Neuronal stem cell (in vitro differentiated cells): Measurements from ENCODE around the gene POLRMT.

Experiments used
- DNase-seq: peaks from one replicate; pipeline ENCODE4 v3.0.0-alpha.2; 2013; ENCODE audit warnings: low spot score
- H2AFZ ChIP-seq: one replicate; pipeline ENCODE4 v1.6.1; 2013; ENCODE audit warnings: mild to moderate bottlenecking, low read length, inconsistent platforms
- H2AK5ac ChIP-seq: 2 replicates; pipeline ENCODE4 v1.6.1; 2013; ENCODE audit warnings: low read depth, mild to moderate bottlenecking, inconsistent platforms, low read length, moderate library complexity, mixed read lengths
- H2BK120ac ChIP-seq: 2 replicates; pipeline ENCODE4 v1.6.1; 2013; ENCODE audit warnings: low read depth, mild to moderate bottlenecking, inconsistent platforms, low read length, moderate library complexity, mixed read lengths
- H2BK12ac ChIP-seq: one replicate; pipeline ENCODE4 v1.6.1; 2013; ENCODE audit warnings: low read length, inconsistent platforms
- H2BK15ac ChIP-seq: 2 replicates; pipeline ENCODE4 v1.6.1; 2013; ENCODE audit warnings: mild to moderate bottlenecking, low read length, inconsistent platforms, mixed read lengths
- H2BK5ac ChIP-seq: one replicate; pipeline ENCODE4 v1.6.1; 2013; ENCODE audit warnings: inconsistent platforms, mild to moderate bottlenecking, low read length, moderate library complexity
- H3K14ac ChIP-seq: one replicate; pipeline ENCODE4 v1.6.1; 2013; ENCODE audit warnings: low read length, inconsistent platforms
- H3K18ac ChIP-seq: 2 replicates; pipeline ENCODE4 v1.6.1; 2013; ENCODE audit warnings: low read length, inconsistent platforms
- H3K23ac ChIP-seq: 2 replicates; pipeline ENCODE4 v1.6.1; 2013; ENCODE audit warnings: low read depth, mild to moderate bottlenecking, mixed read lengths, low read length, inconsistent platforms; ENCODE audit not compliant: poor library complexity
- H3K27ac ChIP-seq: replicated peaks from 3 replicates; pipeline ENCODE4 v1.5.1; 2013; ENCODE audit warnings: low read length, inconsistent platforms
- H3K27me3 ChIP-seq, 3 experiments: 2 replicates each; pipeline ENCODE4 v1.6.1; 2013; ENCODE audit warnings: low read length in 3 of 3, mild to moderate bottlenecking in 2 of 3, inconsistent platforms in 1 of 3, low read depth in 1 of 3, mixed read lengths in 1 of 3, moderate library complexity in 1 of 3; ENCODE audit not compliant: control insufficient read depth in 3 of 3, insufficient read depth in 3 of 3
- H3K36me3 ChIP-seq, 2 donors: replicated peaks in 1 of 2; 2 replicates each; pipeline ENCODE4 v1.6.1; 2013; ENCODE audit warnings: low read length in 2 of 2; ENCODE audit not compliant: control insufficient read depth in 2 of 2, insufficient read depth in 2 of 2
- H3K4ac ChIP-seq: 2 replicates; pipeline ENCODE4 v1.6.1; 2013; ENCODE audit warnings: inconsistent platforms, mild to moderate bottlenecking, low read length, moderate library complexity
- H3K4me1 ChIP-seq, 2 donors: 1 replicate in 1 of 2; 2 replicates in 1 of 2; pipeline ENCODE4 v1.6.1; 2013; ENCODE audit warnings: low read length in 2 of 2, low read depth in 1 of 2; ENCODE audit not compliant: control insufficient read depth in 2 of 2, insufficient read depth in 1 of 2
- H3K4me2 ChIP-seq: one replicate; pipeline ENCODE4 v1.6.1; 2013; ENCODE audit warnings: mild to moderate bottlenecking, low read length, inconsistent platforms; ENCODE audit not compliant: insufficient read depth, poor library complexity, severe bottlenecking
- H3K4me3 ChIP-seq, 2 donors: 2 replicates each; pipeline ENCODE4 v1.5.1; 2013; ENCODE audit warnings: low read length in 2 of 2, mild to moderate bottlenecking in 2 of 2, inconsistent platforms in 1 of 2, moderate library complexity in 1 of 2
- H3K79me1 ChIP-seq: one replicate; pipeline ENCODE4 v1.6.1; 2013; ENCODE audit warnings: low read depth, mild to moderate bottlenecking, inconsistent platforms, low read length, moderate library complexity
- H3K9ac ChIP-seq: one replicate; pipeline ENCODE4 v1.6.1; 2013; ENCODE audit warnings: mild to moderate bottlenecking, low read depth, low read length, inconsistent platforms; ENCODE audit not compliant: poor library complexity
- H3K9me3 ChIP-seq, 2 donors: replicated peaks in 1 of 2; 2 replicates each; pipeline versions ENCODE3 to v1.6.1; 2013; ENCODE audit warnings: low read length in 2 of 2, mild to moderate bottlenecking in 2 of 2, inconsistent platforms in 1 of 2, low read depth in 1 of 2, mixed read lengths in 1 of 2, moderate library complexity in 1 of 2; ENCODE audit not compliant: control insufficient read depth in 2 of 2, insufficient read depth in 1 of 2
- H4K8ac ChIP-seq: one replicate; pipeline ENCODE4 v1.6.1; 2013; ENCODE audit warnings: low read depth, mild to moderate bottlenecking, inconsistent platforms, low read length, moderate library complexity
- H4K91ac ChIP-seq: one replicate; pipeline ENCODE4 v1.6.1; 2013; ENCODE audit warnings: low read length, low read depth, mild to moderate bottlenecking, inconsistent platforms; ENCODE audit not compliant: poor library complexity
- WGBS, 2 donors: extraction: QIAGEN DNeasy Blood & Tissue Kit; methylation state at CpG; one replicate each; pipeline ENCODE4 v1.1.7; 2013; ENCODE audit warnings: missing lambda C conversion rate in 2 of 2, mixed read lengths in 1 of 2; ENCODE audit not compliant: insufficient read length in 2 of 2, insufficient replicate concordance in 1 of 2; ENCODE audit errors: extremely low coverage in 2 of 2; 5-methylcytosine and 5-hydroxymethylcytosine counted together

POLRMT gene

GRCh38 chr19:645912-646778 is 12.8 kb upstream of the POLRMT start:
- Histone ChIP-seq H3K23ac (peak overlapping the region; percentile 20), H3K9ac (peak overlapping the region; percentile 44), H3K27me3 (no peaks in the 10 kb centered on the region), H2BK12ac (no peak overlapping the region), H4K8ac (no peak overlapping the region), H3K4me3 (no peak overlapping the region), H3K14ac (no peak overlapping the region), H3K18ac (no peak overlapping the region), H3K4ac (no peak overlapping the region), H3K27ac (no peak overlapping the region), H3K4me2 (no peak overlapping the region), H2BK15ac (no peak overlapping the region), H3K79me1 (peaks cover 6% of the 10 kb centered on the region), H3K36me3 (peaks cover 13 to 48% of the 10 kb centered on the region in 2 donors), H3K4me1 (no peaks in the 10 kb centered on the region), H3K9me3 (no peaks in the 10 kb centered on the region), H2BK120ac (no peak overlapping the region), H2AFZ (no peak overlapping the region), H4K91ac (no peak overlapping the region), H2AK5ac (no peak overlapping the region), H2BK5ac (no peak overlapping the region)
- WGBS, 2 donors = no CpG with 5 or more reads among the region's 62 CpGs
- no peak for DNase-seq

- Histone ChIP-seq H2BK12ac (no peak overlapping the region), H3K4me1 (peaks cover 0 to 2% of the 10 kb centered on the region in 2 donors), H3K23ac (no peak overlapping the region), H3K79me1 (peaks cover 4% of the 10 kb centered on the region), H2BK120ac (no peak overlapping the region), H2BK5ac (no peak overlapping the region), H2BK15ac (no peak overlapping the region), H3K14ac (no peak overlapping the region), H3K27ac (no peak overlapping the region), H3K4ac (no peak overlapping the region), H3K9ac (no peak overlapping the region), H4K91ac (no peak overlapping the region), H3K9me3 (no peaks in the 10 kb centered on the region), H2AK5ac (no peak overlapping the region), H3K4me2 (no peak overlapping the region), H3K4me3 (no peak overlapping the region), H3K27me3 (no peaks in the 10 kb centered on the region), H4K8ac (no peak overlapping the region), H3K36me3 (peaks cover 13 to 43% of the 10 kb centered on the region in 2 donors), H2AFZ (no peak overlapping the region), H3K18ac (peak overlapping the region; percentile 11)
- no peak for DNase-seq
- WGBS, 2 donors = no CpG with 5 or more reads among the region's 14 CpGs
Observed at GRCh38 chr19:644789-645188, 11.5 kb upstream of the POLRMT start.

- no CpG with 5 or more reads among the region's 28 CpGs for WGBS, 2 donors
- H2BK15ac ChIP-seq = no peak overlapping the region
- no peaks in the 10 kb centered on the region for H3K27me3 ChIP-seq
- H2AK5ac ChIP-seq = no peak overlapping the region
- no peak overlapping the region for H3K4me2 ChIP-seq
- H3K79me1 ChIP-seq = peaks cover 4% of the 10 kb centered on the region
- H2BK12ac ChIP-seq = no peak overlapping the region
- no peak overlapping the region for H3K27ac ChIP-seq
- H3K36me3 ChIP-seq = peaks cover 12 to 40% of the 10 kb centered on the region in 2 donors
- peak overlapping the region; percentile 28 for H3K18ac ChIP-seq
- H3K4ac ChIP-seq = no peak overlapping the region
- no peak overlapping the region for H2AFZ ChIP-seq
- H3K4me3 ChIP-seq = no peak overlapping the region
- H3K4me1 ChIP-seq = peaks cover 0 to 2% of the 10 kb centered on the region in 2 donors
- no peak overlapping the region for H3K23ac ChIP-seq
- DNase-seq = no peak
- no peak overlapping the region for H4K8ac ChIP-seq
- no peaks in the 10 kb centered on the region for H3K9me3 ChIP-seq
- H3K14ac ChIP-seq = no peak overlapping the region
- no peak overlapping the region for H3K9ac ChIP-seq
- no peak overlapping the region for H2BK5ac ChIP-seq
- H2BK120ac ChIP-seq = no peak overlapping the region
- H4K91ac ChIP-seq = no peak overlapping the region
Observed at GRCh38 chr19:644363-644762, 11.0 kb upstream of the POLRMT start.

GRCh38 chr19:643736-644135 is 10.4 kb upstream of the POLRMT start:
- H2BK15ac ChIP-seq = no peak overlapping the region
- H3K4me1 ChIP-seq = peaks cover 0 to 2% of the 10 kb centered on the region in 2 donors
- H3K36me3 ChIP-seq = peaks cover 9 to 36% of the 10 kb centered on the region in 2 donors
- H2BK120ac ChIP-seq = no peak overlapping the region
- no peak overlapping the region for H3K27ac ChIP-seq
- no CpG with 5 or more reads among the region's 24 CpGs for WGBS, 2 donors
- H4K8ac ChIP-seq = no peak overlapping the region
- H3K14ac ChIP-seq = no peak overlapping the region
- H3K9me3 ChIP-seq = no peaks in the 10 kb centered on the region
- no peak for DNase-seq
- H4K91ac ChIP-seq = no peak overlapping the region
- H3K4ac ChIP-seq = no peak overlapping the region
- H3K4me2 ChIP-seq = no peak overlapping the region
- no peak overlapping the region for H3K23ac ChIP-seq
- no peak overlapping the region for H3K4me3 ChIP-seq
- peaks cover 4% of the 10 kb centered on the region for H3K79me1 ChIP-seq
- H2BK12ac ChIP-seq = no peak overlapping the region
- H2BK5ac ChIP-seq = no peak overlapping the region
- H2AFZ ChIP-seq = no peak overlapping the region
- no peak overlapping the region for H3K18ac ChIP-seq
- no peak overlapping the region for H2AK5ac ChIP-seq
- peaks cover 0 to 2% (median 0%) of the 10 kb centered on the region in 3 experiments for H3K27me3 ChIP-seq
- no peak overlapping the region for H3K9ac ChIP-seq
